ENCODE measurements around the gene TRIM44. TPM values are rescaled to one million over a fixed set of nuclear protein-coding genes. Genes with fewer than 3 reads are reported as not detected.

The TRIM44 gene
- total RNA-seq, 1 experiment from 2014 or later = 33.4 TPM

GRCh38 chr11:35723493-35723892, 60.9 kb downstream of the TRIM44 start:
- Histone ChIP-seq H3K27me3 (ENCODE audit: insufficient read depth, low read length) (no peaks in the 10 kb centered on the region), H3K9ac (ENCODE audit: low read length) (no peak overlapping the region), H3K9me3 (ENCODE audit: control insufficient read depth in 1 of 2, insufficient read depth in 1 of 2, low read depth in 1 of 2, low read length in 2 of 2) (no peaks in the 10 kb centered on the region), H3K4me2 (ENCODE audit: low read length) (no peak overlapping the region), H2AFZ (ENCODE audit: low read depth, low read length, poor library complexity, severe bottlenecking) (no peak overlapping the region), H3K27ac (ENCODE audit: low read depth, low read length) (no peak overlapping the region), H3K9me2 (ENCODE audit: insufficient read depth) (no peaks in the 10 kb centered on the region), H4K20me1 (ENCODE audit: insufficient read depth) (no peaks in the 10 kb centered on the region), H3K79me2 (ENCODE audit: insufficient read depth, low read length) (peaks cover 3% of the 10 kb centered on the region), H3K36me3 (ENCODE audit: control insufficient read depth in 1 of 2, insufficient read depth in 2 of 2, low read length in 2 of 2) (no peaks in the 10 kb centered on the region), H3K4me1 (ENCODE audit: control insufficient read depth in 1 of 2, insufficient read depth in 2 of 2, low read length in 2 of 2) (peaks cover 0 to 7% of the 10 kb centered on the region in 2 experiments; a peak in 2 of 4 replicates), H3K4me3 (replicated peaks in 1 of 2; ENCODE audit: low read depth in 1 of 2, low read length in 2 of 2) (no peak overlapping the region)
- no TSS peak for BruUV-seq (replicated peaks)
- TF ChIP-seq YY1 (IDR thresholded peaks at IDR 0.05; ENCODE audit: extremely low read depth, insufficient replicate concordance, low read depth, low read length) (no peak), ZFX (IDR thresholded peaks at IDR 0.05) (no peak), ELF1 (IDR thresholded peaks at IDR 0.05; ENCODE audit: borderline replicate concordance, low read depth) (no peak), CTCF (IDR thresholded peaks at IDR 0.05 in 2 of 3, conservative IDR thresholded peaks at IDR 0.05 in 1 of 3; ENCODE audit: borderline replicate concordance in 1 of 3, insufficient read depth in 1 of 3, low read depth in 2 of 3, low read length in 2 of 3) (no peak), CEBPB (IDR thresholded peaks at IDR 0.05; ENCODE audit: low read depth) (no peak), MAX (IDR thresholded peaks at IDR 0.05) (no peak), ATF3 (IDR thresholded peaks at IDR 0.05) (no peak)
- ChIA-PET CTCF (no interaction called here), POLR2A (no interaction called here), RAD21 (ENCODE audit: low non-redundant PET in 1 of 2, low total read pairs in 2 of 2, uncharacterized antibody in 2 of 2, unreplicated experiment in 2 of 2) (no interaction called here)
- ATAC-seq = no peak
- intact Hi-C loops (cut with micrococcal nuclease) = no loop called here
- no peak for DNase-seq (ENCODE audit: low read depth, low spot score)

GRCh38 chr11:35723913-35724312, 61.3 kb downstream of the TRIM44 start:
- no peak overlapping the region for H3K27ac ChIP-seq (ENCODE audit: low read depth, low read length)
- ChIA-PET RAD21 (ENCODE audit: low non-redundant PET in 1 of 2, low total read pairs in 2 of 2, uncharacterized antibody in 2 of 2, unreplicated experiment in 2 of 2) (no interaction called here), CTCF (no interaction called here), POLR2A (no interaction called here)
- H3K4me1 ChIP-seq (ENCODE audit: control insufficient read depth in 1 of 2, insufficient read depth in 2 of 2, low read length in 2 of 2) = peaks cover 0 to 7% of the 10 kb centered on the region in 2 experiments; a peak in 2 of 4 replicates
- peak; percentile 61 for TF ChIP-seq REST (IDR thresholded peaks at IDR 0.05; ENCODE audit: low read depth)
- no peak for TF ChIP-seq EZH2phosphoT487 (IDR thresholded peaks at IDR 0.05; ENCODE audit: borderline replicate concordance)
- no peak overlapping the region for H3K9ac ChIP-seq (ENCODE audit: low read length)
- no peak overlapping the region for H3K4me2 ChIP-seq (ENCODE audit: low read length)
- H3K9me2 ChIP-seq (ENCODE audit: insufficient read depth) = no peaks in the 10 kb centered on the region
- H3K79me2 ChIP-seq (ENCODE audit: insufficient read depth, low read length) = peaks cover 3% of the 10 kb centered on the region
- DNase-seq (ENCODE audit: low read depth, low spot score) (no peak), ATAC-seq (no peak)
- no peaks in the 10 kb centered on the region for H3K36me3 ChIP-seq (ENCODE audit: control insufficient read depth in 1 of 2, insufficient read depth in 2 of 2, low read length in 2 of 2)
- no TSS peak for BruUV-seq (replicated peaks)
- intact Hi-C loops (cut with micrococcal nuclease) = no loop called here
- no peaks in the 10 kb centered on the region for H3K27me3 ChIP-seq (ENCODE audit: insufficient read depth, low read length)
- no peak overlapping the region for H2AFZ ChIP-seq (ENCODE audit: low read depth, low read length, poor library complexity, severe bottlenecking)
- no peaks in the 10 kb centered on the region for H4K20me1 ChIP-seq (ENCODE audit: insufficient read depth)
- H3K4me3 ChIP-seq (replicated peaks in 1 of 2; ENCODE audit: low read depth in 1 of 2, low read length in 2 of 2) = no peak overlapping the region
- H3K9me3 ChIP-seq (ENCODE audit: control insufficient read depth in 1 of 2, insufficient read depth in 1 of 2, low read depth in 1 of 2, low read length in 2 of 2) = no peaks in the 10 kb centered on the region

All from HCT116 (cell line).